Kidney (tissue), 14 donors: Measurements from ENCODE around the gene C1orf174. TPM values are rescaled to one million over a fixed set of nuclear protein-coding genes. Genes with fewer than 3 reads are reported as not detected.

Experiments used
- DNase-seq, 5 donors: peaks; one replicate each; pipeline ENCODE4 v3.0.0-alpha.2; 2013 to 2020
- FAIRE-seq: peaks from 2 replicates; lab custom pipeline; 2012; peaks lifted over from hg19 to GRCh38; lab: Jason Lieb, UNC
- H3K27ac ChIP-seq, 2 donors: one replicate each; pipeline ENCODE4 v1.7.0; 2013; ENCODE audit warnings: low read depth in 2 of 2, low read length in 2 of 2, inconsistent platforms in 1 of 2
- H3K27me3 ChIP-seq: one replicate; pipeline ENCODE4 v1.7.1; 2013; ENCODE audit warnings: low read length, inconsistent platforms; ENCODE audit not compliant: control insufficient read depth, insufficient read depth
- H3K36me3 ChIP-seq, 3 donors: one replicate each; pipeline versions ENCODE4 v1.7.0 to v1.7.1; 2013; ENCODE audit warnings: low read length in 3 of 3, control low read depth in 1 of 3, inconsistent platforms in 1 of 3; ENCODE audit not compliant: insufficient read depth in 3 of 3, control insufficient read depth in 2 of 3
- H3K4me1 ChIP-seq, 3 donors: one replicate each; pipeline versions ENCODE4 v1.7.0 to v1.7.1; 2013; ENCODE audit warnings: low read length in 3 of 3, inconsistent platforms in 1 of 3, low read depth in 1 of 3; ENCODE audit not compliant: control insufficient read depth in 2 of 3, insufficient read depth in 2 of 3
- H3K4me3 ChIP-seq, 3 donors: one replicate each; pipeline versions ENCODE4 v1.7.0 to v1.8.1; 2013; ENCODE audit warnings: low read length in 3 of 3, control low read depth in 1 of 3, inconsistent platforms in 1 of 3
- H3K9ac ChIP-seq, 3 donors: one replicate each; pipeline versions ENCODE4 v1.7.0 to v1.7.1; 2013; ENCODE audit warnings: low read length in 3 of 3, control low read depth in 1 of 3, inconsistent platforms in 1 of 3
- H3K9me3 ChIP-seq, 3 donors: one replicate each; pipeline versions ENCODE4 v1.7.0 to v1.7.1; 2013; ENCODE audit warnings: low read length in 3 of 3, control low read depth in 1 of 3, inconsistent platforms in 1 of 3; ENCODE audit not compliant: control insufficient read depth in 2 of 3, insufficient read depth in 1 of 3
- intact Hi-C: fragments of 100-400 bp; cut with DNase I; formaldehyde crosslinking; loops from one replicate; pipeline ENCODE4 v1.11.1; 2022
- polyA plus RNA-seq: library from polyadenylated mRNA; stranded (reverse); fragments of 350-450 nt; fragmentation: Illumina TruSeq; extraction: RNeasy Lipid Tissue Mini Kit (QIAGEN cat#74804); gene quantifications from one replicate; pipeline ENCODE4 v1.2.3, GENCODE V29; 2014; ENCODE audit warnings: low read depth, low replicate concordance; ENCODE audit not compliant: insufficient read depth
- total RNA-seq: library from RNA; stranded (reverse); fragmentation: NEBNext Ultra II Directional; extraction: Animal tissue kit (Norgen Biotek cat#: 25700); gene quantifications from one replicate; pipeline ENCODE4 v1.2.1, GENCODE V29; 2021
- TF ChIP-seq, protein P1 (sequence below): IDR thresholded peaks from 3 replicates; pipeline ENCODE4 v1.5.1; 2012; ENCODE audit warnings: mild to moderate bottlenecking, moderate library complexity, borderline replicate concordance; ENCODE audit not compliant: insufficient read depth; ENCODE audit errors: extremely low read depth
- donor health status: control.
- donor health status: control.
- donor health status: control.
- donor health status: control.
- donor health status: control.
- donor health status: DM: yes; HTN: yes; CAD: no.
- donor health status: Normal renal cell carcinoma (clear cell type).

Gene C1orf174
- total and polyA plus RNA-seq, 2 donors from 2014 or later = 15.9 to 16.8 TPM

- Histone ChIP-seq H3K27ac (no peak overlapping the region), H3K9me3 (no peaks in the 10 kb centered on the region), H3K4me1 (peaks cover 0 to 2% (median 0%) of the 10 kb centered on the region in 3 donors), H3K9ac (no peak overlapping the region), H3K27me3 (no peaks in the 10 kb centered on the region), H3K36me3 (no peaks in the 10 kb centered on the region), H3K4me3 (no peak overlapping the region)
- FAIRE-seq = no peak
- DNase-seq = peak in 1 of 5 donors; percentile 35
- TF ChIP-seq, protein P1, sequence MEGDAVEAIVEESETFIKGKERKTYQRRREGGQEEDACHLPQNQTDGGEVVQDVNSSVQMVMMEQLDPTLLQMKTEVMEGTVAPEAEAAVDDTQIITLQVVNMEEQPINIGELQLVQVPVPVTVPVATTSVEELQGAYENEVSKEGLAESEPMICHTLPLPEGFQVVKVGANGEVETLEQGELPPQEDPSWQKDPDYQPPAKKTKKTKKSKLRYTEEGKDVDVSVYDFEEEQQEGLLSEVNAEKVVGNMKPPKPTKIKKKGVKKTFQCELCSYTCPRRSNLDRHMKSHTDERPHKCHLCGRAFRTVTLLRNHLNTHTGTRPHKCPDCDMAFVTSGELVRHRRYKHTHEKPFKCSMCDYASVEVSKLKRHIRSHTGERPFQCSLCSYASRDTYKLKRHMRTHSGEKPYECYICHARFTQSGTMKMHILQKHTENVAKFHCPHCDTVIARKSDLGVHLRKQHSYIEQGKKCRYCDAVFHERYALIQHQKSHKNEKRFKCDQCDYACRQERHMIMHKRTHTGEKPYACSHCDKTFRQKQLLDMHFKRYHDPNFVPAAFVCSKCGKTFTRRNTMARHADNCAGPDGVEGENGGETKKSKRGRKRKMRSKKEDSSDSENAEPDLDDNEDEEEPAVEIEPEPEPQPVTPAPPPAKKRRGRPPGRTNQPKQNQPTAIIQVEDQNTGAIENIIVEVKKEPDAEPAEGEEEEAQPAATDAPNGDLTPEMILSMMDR = no peak
- intact Hi-C loops = no loop called here
Observed at GRCh38 chr1:3914331-3914851, 14.3 kb upstream of the C1orf174 start.

DNA sequence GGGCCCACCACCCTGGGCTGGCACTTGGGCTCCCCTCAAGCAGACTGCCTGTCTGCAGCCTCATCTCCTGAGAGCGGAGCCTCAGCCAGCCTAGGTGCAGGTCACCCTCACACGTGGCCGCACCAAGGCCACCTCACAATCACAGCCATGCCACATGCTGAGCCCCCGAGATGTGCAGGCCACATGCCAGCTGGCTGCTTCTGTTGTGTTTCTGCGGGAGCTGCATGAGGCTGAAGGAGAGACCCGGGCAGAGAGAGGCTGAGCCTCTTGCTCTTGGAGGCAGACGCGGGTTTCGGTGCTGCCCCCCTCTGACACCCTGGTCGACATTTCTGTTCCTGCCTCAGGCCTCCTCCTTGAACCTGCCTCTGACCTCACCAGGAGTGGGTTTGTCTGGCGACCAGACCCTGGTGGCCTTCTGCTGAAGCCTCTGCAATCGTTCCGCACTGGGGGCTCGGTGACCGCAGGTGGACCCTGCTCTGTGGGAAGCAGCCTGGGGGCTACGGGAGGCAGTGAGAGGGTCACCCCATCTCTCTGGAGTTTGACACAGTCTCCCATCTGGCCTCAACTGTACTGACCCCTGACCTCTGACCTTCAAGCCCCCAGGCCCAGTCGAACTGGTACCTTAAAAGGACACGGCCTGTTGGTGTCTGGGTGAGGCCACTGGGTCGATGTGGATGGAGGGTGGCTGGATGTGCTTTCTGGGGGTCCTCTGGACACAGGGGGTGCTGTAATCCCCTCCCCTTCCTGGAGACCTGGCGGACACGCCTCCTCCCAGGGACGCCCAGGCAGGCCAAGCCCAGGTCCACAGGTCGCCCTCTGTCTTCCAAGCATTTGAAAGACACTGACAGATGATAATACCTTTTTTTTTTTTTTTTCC is 13.0 kb upstream of the C1orf174 start:
- Histone ChIP-seq H3K9ac (no peak overlapping the region), H3K36me3 (no peaks in the 10 kb centered on the region), H3K4me3 (no peak overlapping the region), H3K4me1 (peaks cover 0 to 2% (median 0%) of the 10 kb centered on the region in 3 donors), H3K27me3 (no peaks in the 10 kb centered on the region), H3K27ac (no peak overlapping the region), H3K9me3 (no peaks in the 10 kb centered on the region)
- peak in 1 of 5 donors; percentile 43 for DNase-seq
- no peak for FAIRE-seq
- TF ChIP-seq, protein P1 = no peak
- intact Hi-C loops = no loop called here

- Histone ChIP-seq H3K4me1 (peaks cover 0 to 2% (median 0%) of the 10 kb centered on the region in 3 donors), H3K27me3 (no peaks in the 10 kb centered on the region), H3K9ac (no peak overlapping the region), H3K36me3 (no peaks in the 10 kb centered on the region), H3K9me3 (no peaks in the 10 kb centered on the region), H3K27ac (no peak overlapping the region), H3K4me3 (no peak overlapping the region)
- TF ChIP-seq, protein P1 = no peak
- peak in 1 of 5 donors; percentile 68 for DNase-seq
- intact Hi-C loops = no loop called here
- FAIRE-seq = no peak
Observed at GRCh38 chr1:3911981-3912808, 12.1 kb upstream of the C1orf174 start.
